Stimulated activated CD4-positive, alpha-beta T cell treated with anti-CD3 and anti-CD28 coated beads, Interleukin-12 subunit alpha, Interleukin-12 subunit beta, amount 100 ng/mL, for 24 hours (primary cell): ENCODE data around the gene RBP3.
A peak's percentile ranks its signal among the peaks of the same experiment; 100 is the strongest.

Source experiments
- DNase-seq, 2 experiments: peaks; one replicate each; pipeline ENCODE4 v3.0.0-alpha.2; 2020; ENCODE audit warnings: low read depth in 2 of 2

RBP3 gene

DNA sequence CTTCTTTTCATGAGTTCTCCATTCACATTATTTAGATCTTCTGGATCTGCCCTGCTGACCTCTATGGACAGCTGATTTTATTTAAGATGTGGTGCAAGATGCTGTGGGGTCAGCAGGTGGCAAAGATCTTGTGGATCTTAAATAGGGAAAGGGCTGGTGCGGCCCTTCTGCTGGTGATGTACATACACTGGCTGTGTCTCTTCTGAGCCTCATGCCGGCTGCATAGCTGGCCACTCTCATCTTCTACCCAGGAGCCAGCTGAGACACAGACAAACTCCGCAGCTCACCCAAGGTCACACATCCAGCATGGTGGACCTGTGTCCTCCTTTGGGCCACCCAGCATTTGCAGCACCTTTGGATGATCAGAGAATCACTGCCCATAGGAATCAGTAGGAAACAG, 9.7 kb downstream of the RBP3 start:
- DNase-seq: no peak

GRCh38 chr10:47358457-47358856, 10.3 kb downstream of the RBP3 start:
- no peak for DNase-seq

DNA sequence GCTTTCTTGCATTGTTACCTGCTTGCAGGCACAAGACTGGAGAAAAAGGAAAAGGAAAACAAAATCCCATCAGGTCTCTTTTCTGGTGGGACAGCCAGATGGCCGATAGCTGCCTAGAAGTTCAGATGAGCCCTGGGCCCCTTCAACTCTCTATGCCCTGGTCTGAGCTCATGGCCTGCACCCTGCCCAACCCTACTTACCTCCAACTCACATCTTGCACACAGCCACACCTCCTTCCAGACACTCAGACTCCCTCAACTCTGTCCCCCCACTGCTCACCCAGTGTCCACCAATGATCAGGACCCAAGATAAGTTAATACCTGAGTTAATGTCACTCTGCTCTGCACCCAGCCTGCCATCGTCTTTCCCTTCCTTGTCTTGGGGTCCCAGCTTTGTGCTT, 10.9 kb downstream of the RBP3 start:
- no peak for DNase-seq

- no peak for DNase-seq
Observed at GRCh38 chr10:47359626-47360418, 11.7 kb downstream of the RBP3 start.

GRCh38 chr10:47360419-47361040, 12.4 kb downstream of the RBP3 start:
- DNase-seq: no peak

GRCh38 chr10:47361293-47361692, 13.1 kb downstream of the RBP3 start:
- DNase-seq: peak in 1 of 2 experiments; percentile 32

GRCh38 chr10:47362199-47362598, 14.0 kb downstream of the RBP3 start:
- DNase-seq: no peak

DNA sequence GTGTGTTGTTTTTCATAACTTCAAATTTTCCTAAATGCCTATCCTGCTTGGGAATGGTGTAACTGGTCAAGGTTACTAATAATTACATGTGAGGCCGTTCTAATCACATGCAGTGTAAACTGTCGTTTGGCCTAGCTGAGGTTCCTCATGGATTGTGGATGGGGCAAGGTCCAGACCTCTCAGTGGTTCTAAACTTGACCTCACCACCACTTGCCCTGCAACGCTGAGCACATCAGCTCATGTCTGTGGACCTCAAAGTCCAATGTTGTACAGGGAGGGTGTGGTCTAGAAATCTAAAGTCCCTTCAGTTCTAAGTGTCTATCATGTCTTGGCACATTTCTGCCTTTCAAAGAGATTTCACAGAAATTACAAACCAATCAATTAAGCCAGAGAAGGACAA, 15.6 kb downstream of the RBP3 start:
- no peak for DNase-seq

- no peak for DNase-seq
Observed at GRCh38 chr10:47364366-47364765, 16.2 kb downstream of the RBP3 start.

DNA sequence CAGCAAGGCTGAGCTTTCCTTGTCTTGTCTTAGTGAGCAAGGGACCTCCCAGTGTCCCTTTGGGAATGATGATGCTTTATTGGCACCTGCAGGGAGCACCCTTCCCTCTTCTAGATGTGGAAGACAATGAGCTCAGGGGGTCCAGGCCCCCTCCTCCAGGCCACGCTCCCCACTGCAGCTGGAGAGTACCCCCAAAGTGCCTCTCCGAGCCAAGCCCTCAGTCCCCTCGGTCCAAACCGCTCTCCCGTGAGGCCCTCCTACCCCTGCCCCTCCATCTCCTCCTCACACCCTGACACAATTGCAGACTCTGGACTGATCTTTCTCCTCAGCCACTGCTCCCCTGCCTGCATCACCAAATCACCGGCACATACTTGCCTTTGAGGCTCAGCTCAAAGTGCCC, 16.7 kb downstream of the RBP3 start:
- DNase-seq: no peak

DNA sequence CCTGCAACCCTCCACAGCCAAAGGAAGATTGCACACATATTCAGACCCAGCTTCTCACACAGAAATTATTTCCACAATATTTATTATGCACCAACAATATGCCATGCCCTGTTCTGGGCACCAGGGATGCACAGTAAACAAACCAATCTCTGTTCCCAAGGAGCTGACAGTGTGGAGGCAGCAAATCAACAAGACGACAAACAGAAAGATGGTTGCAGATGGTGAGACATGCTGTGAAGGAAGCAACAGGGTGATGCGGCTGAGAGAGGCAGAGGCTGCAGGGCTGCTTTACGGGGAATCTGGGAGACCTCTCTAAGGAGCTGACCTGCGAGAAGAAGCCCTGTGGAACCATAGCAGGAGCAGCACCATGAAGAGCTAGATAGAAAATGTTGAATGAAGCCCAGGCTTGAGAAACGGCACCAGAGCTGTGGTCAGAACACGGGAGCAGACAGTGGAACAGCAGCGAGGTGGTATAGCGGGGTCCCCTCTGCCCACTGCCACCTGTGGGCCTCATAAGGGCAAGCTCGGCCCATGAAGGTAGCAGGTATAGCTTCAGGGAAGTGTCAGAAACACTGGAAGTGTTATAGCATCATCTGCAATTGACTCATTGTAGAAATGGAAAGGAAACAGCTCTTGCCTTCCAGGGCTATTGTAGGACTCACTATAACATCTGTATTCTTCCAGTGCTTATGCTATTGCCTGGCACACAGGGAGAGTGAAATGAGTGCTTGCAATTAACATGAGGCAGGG, 17.4 kb downstream of the RBP3 start:
- no peak for DNase-seq

GRCh38 chr10:47366181-47366631, 18.0 kb downstream of the RBP3 start:
- no peak for DNase-seq

GRCh38 chr10:47366731-47367460, 18.7 kb downstream of the RBP3 start:
- DNase-seq: no peak

DNA sequence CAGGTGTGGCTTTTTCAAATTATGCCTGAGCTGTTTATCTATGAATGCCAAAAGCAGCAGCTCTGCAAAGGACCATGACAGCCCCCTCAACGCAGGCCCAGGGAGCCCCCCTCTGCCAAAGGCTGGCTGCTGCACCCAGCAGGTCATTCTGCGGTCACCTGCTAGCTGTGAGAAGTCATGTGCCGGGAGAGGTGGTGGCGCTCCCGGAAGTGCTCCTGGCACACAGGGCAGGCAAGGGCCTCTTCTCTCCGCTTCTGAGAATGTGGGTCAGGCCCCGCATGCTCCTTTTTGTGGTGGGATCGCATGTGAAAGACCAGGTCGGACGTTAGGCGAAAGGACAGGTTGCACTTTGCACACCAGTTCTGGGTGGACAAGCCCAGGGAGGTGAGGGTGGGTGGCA, 19.5 kb downstream of the RBP3 start:
- DNase-seq: no peak

- no peak for DNase-seq
Observed at GRCh38 chr10:47368431-47369180, 20.4 kb downstream of the RBP3 start.

DNA sequence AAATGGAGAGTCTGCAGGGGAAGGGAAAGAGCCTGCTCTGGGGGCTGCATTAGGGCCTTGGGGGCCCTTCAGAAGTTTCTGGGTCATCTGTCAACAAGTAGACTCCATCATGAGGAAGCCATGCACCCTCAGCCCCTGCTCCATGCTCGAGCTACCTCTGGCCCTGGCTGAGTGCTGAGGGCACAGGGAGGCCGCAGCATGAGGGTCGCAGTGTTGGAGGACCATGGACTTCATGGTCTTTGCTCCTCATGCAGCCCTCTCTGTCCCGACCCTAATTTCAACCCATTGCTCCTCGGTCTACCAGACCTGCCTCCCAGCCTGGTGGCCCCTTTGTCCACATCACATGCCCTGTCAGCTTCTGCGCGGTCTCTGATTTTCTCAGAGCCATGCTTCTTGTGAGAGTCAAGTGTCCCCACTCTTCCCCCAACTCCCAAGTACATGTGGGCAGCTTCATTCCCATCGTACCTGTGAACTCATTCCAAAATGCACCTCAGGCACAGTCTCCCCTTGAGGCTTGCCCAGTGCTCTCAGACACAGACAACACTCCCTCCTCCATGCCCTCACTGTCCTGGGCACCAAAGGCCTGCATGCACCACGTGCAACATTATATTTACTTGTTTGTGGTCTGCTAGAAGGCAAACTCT, 21.2 kb downstream of the RBP3 start:
- DNase-seq: no peak

GRCh38 chr10:47370015-47370767, 22.0 kb downstream of the RBP3 start:
- no peak for DNase-seq

DNA sequence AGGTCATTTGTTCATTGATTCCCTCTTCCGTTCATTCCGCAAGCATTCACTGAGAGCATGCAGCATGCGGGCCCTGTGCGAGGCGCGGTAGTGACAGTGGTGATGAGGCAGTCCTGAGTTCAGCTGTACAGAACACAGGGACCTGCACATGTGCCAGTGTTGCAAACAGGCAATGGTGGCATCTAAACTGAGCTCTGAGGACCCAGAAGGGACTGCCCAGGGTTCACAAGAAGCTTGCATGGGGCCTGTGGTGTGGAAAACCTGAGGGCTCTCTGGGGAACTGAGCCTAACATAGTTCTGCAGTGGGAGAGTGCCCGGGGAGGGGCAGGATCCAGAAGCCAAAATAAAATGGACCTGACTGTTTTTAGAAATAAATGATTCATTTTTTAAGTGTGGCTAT, 22.7 kb downstream of the RBP3 start:
- no peak for DNase-seq

DNA sequence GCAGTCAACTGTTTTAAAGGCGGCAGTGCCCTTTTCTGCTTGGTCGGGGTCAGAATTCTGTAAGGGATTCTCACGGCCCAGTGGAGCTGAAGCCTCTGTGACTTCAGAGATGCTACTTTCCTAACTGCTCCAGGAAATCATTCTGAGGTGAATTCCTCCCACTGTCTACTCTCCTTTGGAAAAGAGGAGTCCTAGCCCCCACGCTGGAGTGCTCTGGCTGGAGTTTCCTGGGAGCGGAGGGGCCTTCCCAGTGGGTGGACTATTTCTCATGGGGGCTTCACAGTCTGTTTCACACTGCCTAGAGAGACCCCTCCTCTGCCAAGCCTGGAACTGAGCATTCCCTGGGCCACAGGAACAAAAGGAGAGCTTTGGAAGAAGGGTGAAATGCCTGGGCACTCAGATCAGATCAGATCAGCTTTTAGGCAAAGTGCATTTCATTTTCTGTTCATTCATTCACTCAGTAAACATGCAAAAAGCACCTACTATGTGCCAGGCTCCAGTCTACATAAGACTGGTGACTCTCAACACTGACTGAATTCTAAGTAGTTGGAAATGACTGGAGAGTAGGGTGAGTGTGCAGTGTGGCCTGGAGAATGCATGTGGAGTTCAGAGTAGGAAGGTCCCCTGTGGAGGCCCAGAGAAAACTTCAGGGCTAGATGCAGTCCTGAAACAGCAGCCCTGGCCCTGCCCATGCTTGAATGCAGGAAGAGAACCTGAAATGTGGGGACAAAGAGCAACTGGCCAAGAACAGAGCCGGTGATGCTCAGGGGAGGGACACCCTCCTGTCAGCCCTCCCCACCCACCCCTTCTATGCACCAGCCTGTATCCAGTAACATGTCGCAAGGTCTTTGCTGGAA, 23.7 kb downstream of the RBP3 start:
- DNase-seq: no peak
